AG10803 (cell line): ENCODE data around the gene RGS19.

Experiments used
- DNase-seq: peaks from one replicate; pipeline ENCODE4 v3.0.0; 2010; ENCODE audit warnings: low read depth
- H3K4me3 ChIP-seq: 2 replicates; pipeline ENCODE4 v1.5.1; 2011; ENCODE audit warnings: mild to moderate bottlenecking, low read length, control low read depth
- TF ChIP-seq, protein P1 (sequence below): conservative IDR thresholded peaks from 2 replicates; pipeline ENCODE4 v1.5.1; 2011; ENCODE audit warnings: mild to moderate bottlenecking, low read length, control low read depth, inconsistent platforms

RGS19 gene

DNA sequence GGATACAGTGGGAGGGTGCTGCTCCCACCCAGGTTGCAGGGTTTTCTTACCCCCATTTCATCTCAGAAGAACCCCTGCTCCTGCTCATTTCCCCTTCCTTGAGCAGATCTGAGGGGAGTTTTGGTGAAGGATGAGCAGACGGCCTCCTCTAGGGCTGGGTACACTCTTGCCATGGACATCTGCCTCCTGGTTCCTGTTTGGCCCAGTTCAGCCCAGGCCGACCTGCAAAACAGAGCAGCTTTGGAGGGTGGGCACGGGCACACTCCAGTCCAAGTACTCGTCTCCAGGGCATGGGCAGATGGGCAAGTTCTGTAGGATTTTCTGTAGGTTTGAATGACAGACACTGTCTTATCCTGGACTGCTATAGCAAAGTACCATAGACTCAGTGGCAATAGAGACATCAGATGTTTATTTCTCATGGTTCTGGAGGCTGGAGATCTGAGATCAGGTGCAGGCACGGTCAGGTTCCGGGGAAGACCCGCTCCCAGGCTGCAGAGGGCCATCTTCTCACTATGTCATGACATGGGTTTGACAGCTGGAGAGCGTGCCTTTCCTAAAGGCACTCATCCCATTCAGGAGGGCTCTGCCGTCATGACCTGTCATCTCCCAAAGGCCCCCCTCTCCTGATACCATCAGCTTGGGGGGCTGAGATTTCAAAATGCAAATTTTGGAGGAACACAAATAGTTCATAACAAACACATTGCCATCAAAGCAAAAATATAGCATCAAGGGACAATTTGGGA is 21.8 kb upstream of the RGS19 start:
- TF ChIP-seq, protein P1, sequence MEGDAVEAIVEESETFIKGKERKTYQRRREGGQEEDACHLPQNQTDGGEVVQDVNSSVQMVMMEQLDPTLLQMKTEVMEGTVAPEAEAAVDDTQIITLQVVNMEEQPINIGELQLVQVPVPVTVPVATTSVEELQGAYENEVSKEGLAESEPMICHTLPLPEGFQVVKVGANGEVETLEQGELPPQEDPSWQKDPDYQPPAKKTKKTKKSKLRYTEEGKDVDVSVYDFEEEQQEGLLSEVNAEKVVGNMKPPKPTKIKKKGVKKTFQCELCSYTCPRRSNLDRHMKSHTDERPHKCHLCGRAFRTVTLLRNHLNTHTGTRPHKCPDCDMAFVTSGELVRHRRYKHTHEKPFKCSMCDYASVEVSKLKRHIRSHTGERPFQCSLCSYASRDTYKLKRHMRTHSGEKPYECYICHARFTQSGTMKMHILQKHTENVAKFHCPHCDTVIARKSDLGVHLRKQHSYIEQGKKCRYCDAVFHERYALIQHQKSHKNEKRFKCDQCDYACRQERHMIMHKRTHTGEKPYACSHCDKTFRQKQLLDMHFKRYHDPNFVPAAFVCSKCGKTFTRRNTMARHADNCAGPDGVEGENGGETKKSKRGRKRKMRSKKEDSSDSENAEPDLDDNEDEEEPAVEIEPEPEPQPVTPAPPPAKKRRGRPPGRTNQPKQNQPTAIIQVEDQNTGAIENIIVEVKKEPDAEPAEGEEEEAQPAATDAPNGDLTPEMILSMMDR, result no peak
- no peak overlapping the region for H3K4me3 ChIP-seq
- DNase-seq, result no peak

DNA sequence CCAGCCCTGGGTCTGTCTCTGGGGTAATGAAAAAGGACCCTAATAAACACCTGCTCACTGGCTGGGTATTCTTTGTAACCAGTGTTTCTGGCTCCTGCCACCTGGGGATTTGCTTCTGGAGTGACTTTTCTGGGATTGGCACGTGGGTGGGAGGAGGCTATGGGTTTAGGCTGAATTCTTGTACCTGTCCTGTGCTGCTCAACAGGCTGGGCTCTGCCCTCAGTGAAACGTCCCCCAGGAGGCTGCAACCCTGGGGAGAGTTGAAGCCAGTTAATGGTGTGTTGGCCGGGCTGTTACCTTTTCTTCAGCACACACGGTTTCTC is 21.2 kb upstream of the RGS19 start:
- H3K4me3 ChIP-seq, result no peak overlapping the region
- TF ChIP-seq, protein P1, result no peak
- no peak for DNase-seq

DNA sequence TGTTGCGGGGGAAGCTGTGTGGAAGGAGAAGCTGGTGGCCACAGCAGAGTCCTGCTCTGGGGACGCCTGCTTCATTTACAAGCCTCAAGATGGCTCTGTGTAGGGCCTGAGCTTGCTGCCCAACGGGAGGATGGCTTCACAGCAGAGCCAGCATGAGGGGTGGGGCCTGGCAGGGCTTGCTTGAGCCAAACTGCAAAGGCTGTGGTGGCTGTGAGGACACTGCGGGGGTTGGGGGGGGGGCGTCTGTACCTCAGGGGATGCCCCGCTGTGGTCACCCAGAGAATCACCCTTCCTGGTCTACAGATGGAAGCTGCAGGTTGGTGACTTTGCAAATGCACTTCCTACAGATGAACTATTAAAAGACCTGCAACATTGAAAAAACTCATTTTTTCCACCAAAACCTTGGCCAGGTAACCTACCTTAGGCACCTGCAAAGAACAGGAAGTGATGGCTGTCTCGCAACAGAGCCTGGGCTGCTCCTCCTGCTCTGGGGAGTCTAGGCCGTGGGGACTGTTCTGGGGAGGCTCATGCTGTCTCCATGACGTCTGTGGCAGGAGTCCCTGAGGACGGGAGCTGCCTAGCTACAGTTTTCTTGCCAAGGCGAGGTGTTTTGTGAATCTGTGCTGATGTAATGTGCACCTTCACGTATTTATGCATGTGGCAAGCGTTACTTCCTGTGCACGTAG is 20.7 kb upstream of the RGS19 start:
- no peak overlapping the region for H3K4me3 ChIP-seq
- no peak for DNase-seq
- TF ChIP-seq, protein P1, result no peak

DNA sequence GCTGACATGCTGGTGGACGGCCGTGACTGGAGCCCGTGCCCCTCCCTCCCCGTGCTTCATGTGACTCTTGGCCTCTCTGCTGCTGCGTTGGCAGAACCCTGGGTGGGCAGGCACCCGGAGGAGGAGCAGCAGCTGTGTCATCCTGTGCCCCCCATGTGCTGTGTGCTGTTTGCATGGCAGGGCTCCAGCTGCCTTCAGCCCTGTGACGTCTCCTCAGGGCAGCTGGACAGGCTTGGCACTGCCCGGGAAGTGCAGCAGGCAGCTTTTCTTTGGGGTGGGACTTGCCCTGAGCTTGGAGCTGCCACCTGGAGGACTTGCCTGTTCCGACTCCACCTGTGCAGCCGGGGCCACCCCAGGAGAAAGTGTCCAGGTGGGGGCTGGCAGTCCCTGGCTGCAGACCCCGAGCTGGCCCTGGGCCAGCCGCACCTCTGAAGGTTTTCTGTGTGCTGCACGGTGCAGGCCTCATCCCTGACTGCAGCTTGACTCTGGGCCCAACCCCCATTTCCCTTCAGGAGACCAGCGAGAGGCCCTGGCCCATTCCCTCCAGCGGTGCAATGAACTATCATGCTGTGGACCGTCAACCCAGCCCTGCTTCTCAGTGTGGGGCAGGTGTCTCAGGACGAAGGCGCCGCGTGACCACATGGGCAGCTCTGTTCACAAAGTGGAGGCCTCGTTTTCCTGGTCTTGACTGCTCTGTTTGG is 19.9 kb upstream of the RGS19 start:
- TF ChIP-seq, protein P1, result no peak
- no peak overlapping the region for H3K4me3 ChIP-seq
- no peak for DNase-seq

DNA sequence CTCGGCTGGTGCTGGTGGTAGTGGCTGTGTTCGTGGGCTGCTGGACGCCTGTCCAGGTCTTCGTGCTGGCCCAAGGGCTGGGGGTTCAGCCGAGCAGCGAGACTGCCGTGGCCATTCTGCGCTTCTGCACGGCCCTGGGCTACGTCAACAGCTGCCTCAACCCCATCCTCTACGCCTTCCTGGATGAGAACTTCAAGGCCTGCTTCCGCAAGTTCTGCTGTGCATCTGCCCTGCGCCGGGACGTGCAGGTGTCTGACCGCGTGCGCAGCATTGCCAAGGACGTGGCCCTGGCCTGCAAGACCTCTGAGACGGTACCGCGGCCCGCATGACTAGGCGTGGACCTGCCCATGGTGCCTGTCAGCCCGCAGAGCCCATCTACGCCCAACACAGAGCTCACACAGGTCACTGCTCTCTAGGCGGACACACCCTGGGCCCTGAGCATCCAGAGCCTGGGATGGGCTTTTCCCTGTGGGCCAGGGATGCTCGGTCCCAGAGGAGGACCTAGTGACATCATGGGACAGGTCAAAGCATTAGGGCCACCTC is 19.2 kb upstream of the RGS19 start:
- TF ChIP-seq, protein P1, result no peak
- DNase-seq, result no peak
- H3K4me3 ChIP-seq, result no peak overlapping the region

DNA sequence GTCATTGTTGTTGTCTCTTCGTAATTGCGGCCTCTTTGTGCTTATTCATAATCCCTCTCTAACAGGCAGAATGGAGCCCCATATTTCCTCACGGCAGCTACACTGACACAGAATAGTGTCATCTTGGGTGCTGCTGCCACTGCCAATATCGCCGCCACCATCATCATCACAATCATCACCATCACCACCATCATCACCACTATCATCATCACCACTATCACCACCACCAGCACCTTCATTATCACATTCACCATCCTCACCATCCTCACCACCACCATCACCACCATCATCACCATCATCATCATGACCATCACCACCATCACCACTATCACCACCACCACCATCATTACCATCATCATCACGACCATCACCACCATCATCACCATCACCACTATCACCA is 17.2 kb upstream of the RGS19 start:
- no peak for DNase-seq
- TF ChIP-seq, protein P1, result no peak
- no peak overlapping the region for H3K4me3 ChIP-seq

DNA sequence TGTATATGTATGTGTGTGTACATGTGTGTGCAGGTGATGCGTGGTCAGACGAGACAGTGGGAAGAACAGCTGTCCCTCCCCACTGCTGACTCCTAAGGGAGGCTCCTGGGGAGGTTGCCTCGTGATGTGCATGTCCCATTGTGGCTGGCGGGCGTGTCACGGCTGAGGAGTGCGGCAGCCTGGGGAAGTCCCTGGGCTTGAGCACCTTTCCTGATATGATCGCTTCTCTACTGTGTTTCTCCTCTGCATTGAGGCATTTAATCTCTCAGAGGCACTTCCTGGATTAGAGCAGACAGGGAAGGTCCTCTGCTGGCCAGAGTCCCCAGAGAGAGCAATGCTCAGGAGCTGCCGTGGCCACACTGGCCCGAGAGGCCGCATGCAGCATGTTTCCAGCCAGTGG is 16.6 kb upstream of the RGS19 start:
- TF ChIP-seq, protein P1, result no peak
- DNase-seq, result no peak
- no peak overlapping the region for H3K4me3 ChIP-seq
